Measurements from ENCODE around the gene SLC6A9. TPM values are rescaled to one million over a fixed set of nuclear protein-coding genes. Genes with fewer than 3 reads are reported as not detected.

SLC6A9 gene
- total RNA-seq, 1 donor from 2014 or later, result 4.0 TPM

GRCh38 chr1:43975249-43975961 is 55.9 kb downstream of the SLC6A9 start:
- intact Hi-C loops (cut with micrococcal nuclease), result loop anchor here (10.0 kb wide), 2 partner anchors 239 to 1609 kb away; partner anchors contain the start of genes DMAP1 and NASP

- intact Hi-C loops (cut with micrococcal nuclease), result loop anchor here (1.0 to 10.0 kb wide), 13 partner anchors 17 to 1713 kb away; partner anchors contain the start of genes ARMH1, CCDC24, CCDC30 and CFAP57
Observed at GRCh38 chr1:43974443-43975248, 56.6 kb downstream of the SLC6A9 start, which contains the start of gene ATP6V0B. ATP6V0B (plus strand) TSS chr1:43974960; CDS start chr1:43975041, 81 bp downstream.

GRCh38 chr1:43973981-43974442 is 57.2 kb downstream of the SLC6A9 start:
- intact Hi-C loops (cut with micrococcal nuclease), result loop anchor here (1.0 to 10.0 kb wide), 13 partner anchors 17 to 1713 kb away; partner anchors contain the start of genes ARMH1, CCDC24, CCDC30 and CFAP57

- intact Hi-C loops (cut with micrococcal nuclease), result loop anchor here (5.0 to 10.0 kb wide), 5 partner anchors 243 to 1716 kb away; partner anchors contain the start of genes ARMH1, CCDC30, DMAP1 and GPBP1L1
Observed at GRCh38 chr1:43971336-43971980, 59.8 kb downstream of the SLC6A9 start.

GRCh38 chr1:43970911-43971310 is 60.4 kb downstream of the SLC6A9 start:
- intact Hi-C loops (cut with micrococcal nuclease), result loop anchor here (5.0 to 10.0 kb wide), 5 partner anchors 244 to 1716 kb away; partner anchors contain the start of genes ARMH1, CCDC30, DMAP1 and GPBP1L1

- intact Hi-C loops (cut with micrococcal nuclease), result loop anchor here (5.0 to 10.0 kb wide), 5 partner anchors 244 to 1717 kb away; partner anchors contain the start of genes ARMH1, CCDC30, DMAP1 and GPBP1L1
Observed at GRCh38 chr1:43970502-43970901, 60.8 kb downstream of the SLC6A9 start.

GRCh38 chr1:43969746-43970466 is 61.4 kb downstream of the SLC6A9 start, which contains the start of gene DPH2:
DPH2 (plus strand) TSS chr1:43970010; CDS start chr1:43970176, 166 bp downstream.
- intact Hi-C loops (cut with micrococcal nuclease), result loop anchor here (1.0 to 10.0 kb wide), 10 partner anchors 24 to 1717 kb away; partner anchors contain the start of genes ARMH1, CCDC30, CDC20 and DMAP1

- intact Hi-C loops (cut with micrococcal nuclease), result loop anchor here (1.0 to 2.0 kb wide), 5 partner anchors 23 to 611 kb away; partner anchors contain the start of genes CDC20, ERI3, IPO13 and KDM4A
Observed at GRCh38 chr1:43969416-43969745, 61.9 kb downstream of the SLC6A9 start.

GRCh38 chr1:43968348-43968948 is 62.8 kb downstream of the SLC6A9 start:
- intact Hi-C loops (cut with micrococcal nuclease), result loop anchor here (2.0 kb wide), 1 partner anchor 610 kb away; the partner anchor contains the start of gene CDC20

- intact Hi-C loops (cut with micrococcal nuclease), result no loop called here
Observed at GRCh38 chr1:43965316-43965715, 65.9 kb downstream of the SLC6A9 start.

- intact Hi-C loops (cut with micrococcal nuclease), result no loop called here
Observed at GRCh38 chr1:43963890-43964289, 67.4 kb downstream of the SLC6A9 start.

- intact Hi-C loops (cut with micrococcal nuclease), result no loop called here
Observed at GRCh38 chr1:43963006-43963405, 68.3 kb downstream of the SLC6A9 start.

- intact Hi-C loops (cut with micrococcal nuclease), result no loop called here
Observed at GRCh38 chr1:43962324-43962723, 68.9 kb downstream of the SLC6A9 start.

- intact Hi-C loops (cut with micrococcal nuclease), result no loop called here
Observed at GRCh38 chr1:43961692-43962091, 69.6 kb downstream of the SLC6A9 start.

- intact Hi-C loops (cut with micrococcal nuclease), result no loop called here
Observed at GRCh38 chr1:43960798-43961197, 70.5 kb downstream of the SLC6A9 start.

- intact Hi-C loops (cut with micrococcal nuclease), result no loop called here
Observed at GRCh38 chr1:43958351-43959255, 72.7 kb downstream of the SLC6A9 start.

- intact Hi-C loops (cut with micrococcal nuclease), result no loop called here
Observed at GRCh38 chr1:43957407-43958040, 73.7 kb downstream of the SLC6A9 start.

GRCh38 chr1:43956234-43956633 is 75.0 kb downstream of the SLC6A9 start:
- intact Hi-C loops (cut with micrococcal nuclease), result no loop called here
